DOHH2 (cell line): ENCODE measurements around the gene PECR.

ENCODE experiments used
- H3F3A ChIP-seq: fragments of 200-600 bp; sonication (generic), shearing (Covaris generic); 2 replicates; pipeline ENCODE4 v1.6.0; 2016; ENCODE audit warnings: antibody characterized with exemption, mild to moderate bottlenecking; ENCODE audit not compliant: control insufficient read depth, insufficient read depth
- H3K27ac ChIP-seq: fragments of 200-600 bp; sonication (generic); 2 replicates; pipeline ENCODE4 v1.5.1; 2014; ENCODE audit warnings: low read depth, mild to moderate bottlenecking, low read length, moderate library complexity
- H3K27me3 ChIP-seq: fragments of 200-600 bp; sonication (generic); 2 replicates; pipeline ENCODE4 v1.6.1; 2014; ENCODE audit warnings: mild to moderate bottlenecking, low read length, mixed read lengths; ENCODE audit not compliant: control insufficient read depth
- H3K36me3 ChIP-seq: fragments of 200-600 bp; sonication (generic); 2 replicates; pipeline ENCODE4 v1.6.1; 2014; ENCODE audit warnings: mild to moderate bottlenecking, low read length, moderate library complexity, mixed read lengths; ENCODE audit not compliant: control insufficient read depth
- H3K4me1 ChIP-seq: fragments of 200-600 bp; sonication (generic); 2 replicates; pipeline ENCODE4 v1.6.1; 2014; ENCODE audit warnings: mild to moderate bottlenecking, low read length, mixed read lengths; ENCODE audit not compliant: control insufficient read depth
- H3K4me2 ChIP-seq: fragments of 200-600 bp; sonication (generic); 2 replicates; pipeline ENCODE4 v1.6.0; 2014; ENCODE audit warnings: mild to moderate bottlenecking, low read length, moderate library complexity
- H3K4me3 ChIP-seq: fragments of 200-600 bp; sonication (generic); 2 replicates; pipeline ENCODE4 v1.5.1; 2014; ENCODE audit warnings: mild to moderate bottlenecking, low read length, mixed read lengths
- H3K79me2 ChIP-seq: fragments of 200-600 bp; sonication (generic); 2 replicates; pipeline ENCODE4 v1.6.1; 2014; ENCODE audit warnings: mild to moderate bottlenecking, low read length, mixed read lengths; ENCODE audit not compliant: control insufficient read depth
- H3K9me2 ChIP-seq: fragments of 200-600 bp; sonication (generic); replicated peaks from 2 replicates; pipeline ENCODE4 v1.6.1; 2014; ENCODE audit warnings: mild to moderate bottlenecking, low read length, mixed read lengths; ENCODE audit not compliant: control insufficient read depth
- H3K9me3 ChIP-seq: fragments of 200-600 bp; sonication (generic); 2 replicates; pipeline ENCODE4 v1.6.1; 2014; ENCODE audit warnings: antibody characterized with exemption, low read length, mixed read lengths; ENCODE audit not compliant: control insufficient read depth, insufficient read depth
- H4K20me1 ChIP-seq: fragments of 200-600 bp; sonication (generic); 2 replicates; pipeline ENCODE4 v1.6.0; 2014; ENCODE audit warnings: low read depth, mild to moderate bottlenecking, antibody characterized with exemption, low read length, moderate library complexity; ENCODE audit not compliant: control insufficient read depth, insufficient read depth
- CTCF ChIP-seq: fragments of 200-600 bp; sonication (generic); IDR thresholded peaks from one replicate; pipeline ENCODE4 v1.5.1; 2014; ENCODE audit warnings: antibody characterized with exemption, mild to moderate bottlenecking, low read depth, low read length; ENCODE audit not compliant: poor library complexity, severe bottlenecking
- EZH2phosphoT487 ChIP-seq: fragments of 200-600 bp; sonication (generic); IDR thresholded peaks from 2 replicates; pipeline ENCODE4 v1.6.1; 2017; ENCODE audit warnings: borderline replicate concordance, mild to moderate bottlenecking, antibody characterized with exemption, low read length, moderate library complexity, mixed read lengths

Gene PECR

DNA sequence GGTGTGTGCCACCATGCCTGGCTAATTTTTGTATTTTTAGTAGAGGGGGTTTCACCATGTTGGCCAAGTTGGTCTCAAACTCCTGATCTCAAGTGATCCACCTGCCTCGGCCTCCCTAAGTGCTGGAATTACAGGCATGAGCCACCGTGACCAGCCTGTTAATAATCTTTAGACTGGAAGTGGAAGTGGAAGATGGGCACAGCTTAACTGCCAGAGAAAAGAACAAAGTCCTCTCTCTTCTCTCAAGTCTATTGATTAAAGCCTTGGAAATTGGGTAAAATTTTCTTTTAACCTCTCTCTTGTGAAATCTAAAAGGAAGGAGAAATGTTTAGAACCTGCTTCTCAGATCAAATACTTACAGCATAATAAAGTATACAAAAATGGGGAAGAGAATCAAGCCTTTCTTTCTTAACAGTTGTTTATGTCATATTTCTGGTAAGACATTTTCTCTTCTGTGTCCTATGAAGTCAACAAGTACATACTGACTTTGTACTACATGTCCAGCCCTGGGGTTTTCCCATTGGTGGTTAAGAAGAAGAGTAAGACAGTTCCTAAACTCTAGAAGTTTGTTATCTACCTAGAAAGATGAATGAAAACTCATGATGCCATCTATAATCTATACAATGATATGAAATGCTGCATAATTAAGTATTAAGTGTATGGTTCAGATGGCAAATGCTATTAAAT, 4.7 kb upstream of the PECR start:
- no peak for TF ChIP-seq CTCF

DNA sequence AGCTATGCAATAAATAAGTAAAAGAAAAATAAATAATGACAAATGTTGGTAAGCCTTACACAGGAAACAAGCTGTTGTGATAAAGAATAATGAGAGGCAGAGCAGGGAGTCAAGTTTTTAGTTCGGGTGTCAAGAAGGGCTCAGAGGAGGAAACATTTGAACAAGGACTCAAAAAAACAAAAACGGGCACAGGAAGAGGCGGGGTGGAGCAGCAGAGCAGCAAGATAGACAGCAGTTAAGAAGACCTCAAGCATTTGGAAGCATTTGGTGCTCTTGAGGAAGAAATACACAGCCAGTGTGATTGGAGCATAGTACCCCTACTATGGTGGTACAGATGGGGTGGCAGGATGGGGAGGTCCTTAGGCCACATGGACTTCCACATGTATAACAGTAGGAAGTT, 2.9 kb upstream of the PECR start:
- no peak overlapping the region for H3K4me2 ChIP-seq
- TF ChIP-seq CTCF (no peak), EZH2phosphoT487 (no peak)
- H3K9me2 ChIP-seq = no peaks in the 10 kb centered on the region
- no peak overlapping the region for H3K4me3 ChIP-seq
- no peaks in the 10 kb centered on the region for H3K79me2 ChIP-seq
- no peaks in the 10 kb centered on the region for H3K9me3 ChIP-seq
- no peaks in the 10 kb centered on the region for H4K20me1 ChIP-seq
- peaks cover 29% of the 10 kb centered on the region for H3K27me3 ChIP-seq
- no peaks in the 10 kb centered on the region for H3K36me3 ChIP-seq
- H3F3A ChIP-seq = no peaks in the 10 kb centered on the region
- H3K27ac ChIP-seq = no peak overlapping the region
- H3K4me1 ChIP-seq = peaks cover 4% of the 10 kb centered on the region; the same call in 1 of the 2 replicates

More for the DNA sequence above, 4.7 kb upstream of the PECR start:
- Histone ChIP-seq H3K4me1 (peaks cover 4% of the 10 kb centered on the region; the same call in 1 of the 2 replicates), H3K4me3 (no peak overlapping the region), H3K9me3 (no peaks in the 10 kb centered on the region), H3K27me3 (peaks cover 26% of the 10 kb centered on the region), H3K79me2 (no peaks in the 10 kb centered on the region), H3K27ac (no peak overlapping the region), H3K9me2 (no peaks in the 10 kb centered on the region), H3K36me3 (no peaks in the 10 kb centered on the region), H4K20me1 (no peaks in the 10 kb centered on the region), H3K4me2 (no peak overlapping the region), H3F3A (no peaks in the 10 kb centered on the region)

DNA sequence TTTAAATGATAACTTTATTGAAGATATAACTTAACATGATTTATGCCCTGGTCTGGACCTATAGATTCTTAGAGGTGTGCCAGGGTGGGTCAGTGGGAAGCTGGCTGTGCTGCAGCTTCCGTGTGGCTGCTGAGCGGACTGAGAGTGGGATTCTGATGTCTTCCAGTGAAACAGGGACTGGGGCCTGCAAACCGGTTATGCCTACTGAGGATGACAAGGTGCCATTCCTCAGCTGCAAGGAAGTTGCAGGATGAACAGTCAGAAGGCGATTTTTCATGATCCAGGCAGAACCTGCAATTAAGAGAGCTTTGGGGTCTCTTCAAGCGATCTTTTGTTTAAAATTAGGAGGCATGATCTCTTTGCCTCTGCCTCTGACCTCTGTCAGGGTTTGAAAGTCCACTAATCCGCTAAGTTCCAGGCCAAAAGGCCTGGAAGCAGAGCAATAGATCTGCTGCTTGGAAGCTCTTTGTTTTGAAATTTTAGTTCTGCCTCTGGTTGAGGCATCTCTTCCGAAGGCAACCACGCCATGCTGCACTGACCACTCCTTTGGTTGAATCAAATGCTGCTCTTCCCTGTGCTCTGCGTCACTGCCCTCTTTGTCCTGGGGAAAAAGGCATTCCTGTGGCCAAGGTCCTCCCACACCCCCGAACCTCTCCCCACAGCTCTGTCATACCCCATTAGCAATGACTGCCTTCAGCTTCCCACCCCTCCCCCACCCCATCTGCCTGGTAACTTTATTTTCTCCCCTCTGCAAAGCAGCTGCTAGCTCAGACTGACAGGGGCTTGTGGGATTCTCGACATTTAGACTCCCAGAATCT, 2.1 kb upstream of the PECR start:
- peaks cover 29% of the 10 kb centered on the region for H3K27me3 ChIP-seq
- peaks cover 4% of the 10 kb centered on the region; the same call in 1 of the 2 replicates for H3K4me1 ChIP-seq
- H3K4me2 ChIP-seq = no peak overlapping the region
- H3K27ac ChIP-seq = no peak overlapping the region
- H4K20me1 ChIP-seq = no peaks in the 10 kb centered on the region
- H3K79me2 ChIP-seq = no peaks in the 10 kb centered on the region
- no peak for TF ChIP-seq CTCF
- H3K4me3 ChIP-seq = no peak overlapping the region
- no peaks in the 10 kb centered on the region for H3K9me3 ChIP-seq
- H3K9me2 ChIP-seq = no peaks in the 10 kb centered on the region
- no peaks in the 10 kb centered on the region for H3K36me3 ChIP-seq
- no peaks in the 10 kb centered on the region for H3F3A ChIP-seq
